ENCODE results near the gene ODAD2.

DNA sequence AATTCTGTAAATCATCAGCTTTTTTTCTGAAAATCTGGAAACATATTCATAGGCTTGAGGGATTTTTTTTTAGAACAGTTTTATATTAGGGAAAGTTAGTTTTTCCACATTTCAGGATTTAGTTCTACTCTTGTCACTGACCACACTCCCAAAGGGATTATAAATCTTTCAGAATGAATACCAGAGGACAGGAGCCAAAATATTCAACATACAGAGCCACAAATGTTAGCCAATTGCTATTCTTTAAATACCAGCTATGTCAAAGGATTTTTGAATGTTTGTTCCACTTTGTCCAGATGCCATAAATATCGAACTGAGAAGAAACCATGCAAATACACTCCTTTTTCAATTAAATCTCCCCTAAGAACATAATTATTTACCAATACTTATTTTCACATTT is 50.7 kb downstream of the ODAD2 start:
- TF ChIP-seq CTCF (IDR thresholded peaks at IDR 0.05) (no peak), POLR2A (IDR thresholded peaks at IDR 0.05) (no peak)

All from esophagus squamous epithelium (tissue), 4 donors.